HCT116 (cell line): Measurements from ENCODE around the gene UBE2G2. TPM values are rescaled to one million over a fixed set of nuclear protein-coding genes. Genes with fewer than 3 reads are reported as not detected.

Experiments
- ATAC-seq: fragments of 200-7000 bp; cut with Tn5 transposase; 2 replicates; pipeline ENCODE4 v1.9.1; 2020; ENCODE audit warnings: mild to moderate bottlenecking, moderate library complexity
- BruUV-seq: library from RNA; stranded (reverse); fragments of 400-500 nt; replicated peaks from 2 replicates; lab custom pipeline; 2021; lab: Mats Ljungman, UMichigan
- CTCF ChIA-PET: fragments of 300-600 bp; sonication (Branson Sonifier 250); formaldehyde crosslinking; loops from one replicate; lab custom pipeline; 2021; ENCODE audit warnings: antibody characterized with exemption; lab: Charles Lee
- POLR2A ChIA-PET: fragments of 300-600, 350-600 bp; sonication (Branson Sonifier 250); formaldehyde crosslinking; loops from one replicate; lab custom pipeline; 2021; ENCODE audit warnings: antibody characterized with exemption; lab: Charles Lee
- RAD21 ChIA-PET, 2 experiments: fragments of 300-600 bp; sonication (Branson Sonifier 250); formaldehyde crosslinking; loops; one replicate each; lab custom pipeline; 2023; ENCODE audit warnings: low total read pairs in 2 of 2; ENCODE audit not compliant: uncharacterized antibody in 2 of 2, unreplicated experiment in 2 of 2, low non-redundant PET in 1 of 2; lab: Charles Lee
- DNase-seq: peaks from one replicate; pipeline ENCODE4 v3.0.0-alpha.2; 2010; ENCODE audit warnings: low read depth, low spot score
- H2AFZ ChIP-seq: fragments of 200-600 bp; shearing (Covaris generic), sonication (generic); 2 replicates; pipeline ENCODE4 v1.6.1; 2017; ENCODE audit warnings: low read depth, mixed run types, mixed read lengths, antibody characterized with exemption, low read length; ENCODE audit not compliant: poor library complexity, severe bottlenecking
- H3K27ac ChIP-seq: 2 replicates; pipeline ENCODE4 v1.5.1; 2012; ENCODE audit warnings: low read depth, low read length
- H3K27me3 ChIP-seq: fragments of 200-600 bp; sonication (generic); 2 replicates; pipeline ENCODE4 v1.6.1; 2016; ENCODE audit warnings: mixed run types, low read length, mixed read lengths; ENCODE audit not compliant: insufficient read depth
- H3K36me3 ChIP-seq, 2 experiments: fragments of 200-500 bp in 1 of 2; fragments of 200-600 bp in 1 of 2; sonication (Bioruptor generic) in 1 of 2; sonication (generic) in 1 of 2; 2 replicates each; pipeline versions ENCODE4 v1.5.1 to v1.6.1; 2014 to 2016; ENCODE audit warnings: low read length in 2 of 2, inconsistent platforms in 1 of 2, mixed read lengths in 1 of 2, mixed run types in 1 of 2; ENCODE audit not compliant: insufficient read depth in 2 of 2, control insufficient read depth in 1 of 2
- H3K4me1 ChIP-seq, 2 experiments: fragments of 200-600 bp in 1 of 2; sonication (generic) in 1 of 2; 2 replicates each; pipeline versions ENCODE4 v1.5.1 to v1.6.1; 2012 to 2017; ENCODE audit warnings: low read length in 2 of 2, inconsistent platforms in 1 of 2, mild to moderate bottlenecking in 1 of 2, mixed read lengths in 1 of 2, mixed run types in 1 of 2, moderate library complexity in 1 of 2; ENCODE audit not compliant: insufficient read depth in 2 of 2, control insufficient read depth in 1 of 2
- H3K4me2 ChIP-seq: fragments of 200-600 bp; sonication (generic); 2 replicates; pipeline ENCODE4 v1.6.1; 2017; ENCODE audit warnings: mixed run types, low read length, mixed read lengths
- H3K4me3 ChIP-seq, 2 experiments: fragments of 200-600 bp in 1 of 2; sonication (generic) in 1 of 2; replicated peaks in 1 of 2; 2 replicates each; pipeline ENCODE4 v1.5.1; 2011 to 2016; ENCODE audit warnings: low read length in 2 of 2, control low read depth in 1 of 2, low read depth in 1 of 2, mild to moderate bottlenecking in 1 of 2, mixed read lengths in 1 of 2, mixed run types in 1 of 2
- H3K79me2 ChIP-seq: fragments of 200-600 bp; sonication (generic); 2 replicates; pipeline ENCODE4 v1.6.1; 2017; ENCODE audit warnings: mild to moderate bottlenecking, mixed run types, low read length, moderate library complexity, mixed read lengths; ENCODE audit not compliant: insufficient read depth
- H3K9ac ChIP-seq: fragments of 200-600 bp; sonication (generic); 2 replicates; pipeline ENCODE4 v1.6.1; 2016; ENCODE audit warnings: low read length, mixed read lengths
- H3K9me2 ChIP-seq: fragments of 200-600 bp; sonication (generic), shearing (Covaris generic); 2 replicates; pipeline ENCODE4 v1.6.1; 2017; ENCODE audit warnings: mixed run types, mild to moderate bottlenecking, moderate library complexity; ENCODE audit not compliant: insufficient read depth
- H3K9me3 ChIP-seq, 2 experiments: fragments of 200-500 bp in 1 of 2; fragments of 200-600 bp in 1 of 2; sonication (Bioruptor generic) in 1 of 2; sonication (generic) in 1 of 2; 2 replicates each; pipeline ENCODE4 v1.6.1; 2014 to 2017; ENCODE audit warnings: low read length in 2 of 2, mixed read lengths in 2 of 2, inconsistent platforms in 1 of 2, low read depth in 1 of 2, mild to moderate bottlenecking in 1 of 2, mixed run types in 1 of 2, moderate library complexity in 1 of 2; ENCODE audit not compliant: control insufficient read depth in 1 of 2, insufficient read depth in 1 of 2
- H4K20me1 ChIP-seq: fragments of 200-600 bp; sonication (generic), shearing (Covaris generic); 2 replicates; pipeline ENCODE4 v1.6.1; 2017; ENCODE audit warnings: mixed run types, mild to moderate bottlenecking, moderate library complexity; ENCODE audit not compliant: insufficient read depth
- ATF3 ChIP-seq: IDR thresholded peaks from 2 replicates; pipeline ENCODE4 v1.6.1; 2012
- CEBPB ChIP-seq: IDR thresholded peaks from 2 replicates; pipeline ENCODE4 v1.6.1; 2012; ENCODE audit warnings: low read depth
- CTCF ChIP-seq, 3 experiments: fragments of 200-600 bp in 1 of 3; sonication (generic) in 1 of 3; IDR thresholded peaks in 2 of 3; conservative IDR thresholded peaks in 1 of 3; 2 replicates each; pipeline ENCODE4 v1.5.1; 2012 to 2017; ENCODE audit warnings: low read depth in 2 of 3, low read length in 2 of 3, antibody characterized with exemption in 1 of 3, borderline replicate concordance in 1 of 3, control low read depth in 1 of 3, mild to moderate bottlenecking in 1 of 3, mixed read lengths in 1 of 3, mixed run types in 1 of 3, moderate library complexity in 1 of 3; ENCODE audit not compliant: insufficient read depth in 1 of 3
- EGR1 ChIP-seq: IDR thresholded peaks from 2 replicates; pipeline ENCODE4 v1.6.1; 2012; ENCODE audit warnings: low read depth
- EZH2 ChIP-seq: fragments of 200-600 bp; sonication (generic); IDR thresholded peaks from 2 replicates; pipeline ENCODE4 v1.6.1; 2017; ENCODE audit warnings: antibody characterized with exemption, mixed run types
- EZH2phosphoT487 ChIP-seq: fragments of 200-600 bp; IDR thresholded peaks from 2 replicates; pipeline ENCODE4 v1.6.1; 2018; ENCODE audit warnings: antibody characterized with exemption, borderline replicate concordance
- FOSL1 ChIP-seq: IDR thresholded peaks from 2 replicates; pipeline ENCODE4 v1.6.1; 2012; ENCODE audit warnings: low read depth
- JUND ChIP-seq: IDR thresholded peaks from 2 replicates; pipeline ENCODE4 v1.6.1; 2012
- MAX ChIP-seq: IDR thresholded peaks from 2 replicates; pipeline ENCODE4 v1.6.1; 2012
- POLR2A ChIP-seq: IDR thresholded peaks from 2 replicates; pipeline ENCODE4 v1.7.0; 2011; ENCODE audit warnings: borderline replicate concordance; ENCODE audit not compliant: insufficient read depth, insufficient read length; ENCODE audit errors: extremely low read depth
- POLR2AphosphoS5 ChIP-seq: IDR thresholded peaks from 2 replicates; pipeline ENCODE4 v1.6.1; 2011; ENCODE audit warnings: mild to moderate bottlenecking, low read depth, low read length, moderate library complexity
- RAD21 ChIP-seq: IDR thresholded peaks from 2 replicates; pipeline ENCODE4 v1.6.1; 2012; ENCODE audit warnings: low read depth, mild to moderate bottlenecking
- REST ChIP-seq: IDR thresholded peaks from 2 replicates; pipeline ENCODE4 v1.6.1; 2012; ENCODE audit warnings: low read depth
- SIN3A ChIP-seq: IDR thresholded peaks from 2 replicates; pipeline ENCODE4 v1.6.1; 2012; ENCODE audit warnings: low read depth
- SP1 ChIP-seq: IDR thresholded peaks from 2 replicates; pipeline ENCODE4 v1.6.1; 2012; ENCODE audit warnings: low read depth
- SRF ChIP-seq: IDR thresholded peaks from 2 replicates; pipeline ENCODE4 v1.6.1; 2012; ENCODE audit warnings: low read depth
- TCF7L2 ChIP-seq: IDR thresholded peaks from 2 replicates; pipeline ENCODE4 v1.7.0; 2011; ENCODE audit warnings: borderline replicate concordance, inconsistent platforms; ENCODE audit not compliant: insufficient read depth, insufficient read length; ENCODE audit errors: extremely low read depth
- intact Hi-C: fragments of 100-400 bp; cut with micrococcal nuclease; formaldehyde crosslinking; loops from 2 replicates; pipeline ENCODE4 v1.10.0; 2022
- total RNA-seq: library from RNA; stranded (reverse); gene quantifications from one replicate; pipeline ENCODE4 v1.2.1, GENCODE V29; 2021; ENCODE audit not compliant: unreplicated experiment

Gene UBE2G2
- total RNA-seq, 1 experiment from 2014 or later: 86.5 TPM

- Histone ChIP-seq H3K27me3 (no peaks in the 10 kb centered on the region), H3K9ac (no peak overlapping the region), H3K27ac (peak overlapping the region; percentile 28; the same call in 1 of the 2 replicates)
- TF ChIP-seq MAX (no peak), POLR2AphosphoS5 (no peak), REST (no peak), SIN3A (no peak), SRF (no peak), POLR2A (no peak), RAD21 (no peak), EGR1 (no peak), TCF7L2 (no peak), EZH2phosphoT487 (no peak), JUND (no peak), CTCF (IDR thresholded peaks at IDR 0.05 in 2 of 3, conservative IDR thresholded peaks at IDR 0.05 in 1 of 3; ENCODE audit: borderline replicate concordance in 1 of 3, insufficient read depth in 1 of 3, low read depth in 2 of 3, low read length in 2 of 3) (no peak), EZH2 (no peak), ATF3 (no peak), CEBPB (no peak), SP1 (no peak), FOSL1 (no peak)
- TF ChIP-seq, all 23 proteins: peak for 0
- ATAC-seq: no peak
- H3K79me2 ChIP-seq: peaks cover 100% of the 10 kb centered on the region
- H3K9me2 ChIP-seq: no peaks in the 10 kb centered on the region
- H2AFZ ChIP-seq: no peak overlapping the region
- intact Hi-C loops: loop anchor here (5.0 kb wide), 1 partner anchor 88 kb away; no protein-coding TSS in a partner anchor
- H4K20me1 ChIP-seq: peaks cover 11% of the 10 kb centered on the region; the same call in 1 of the 2 replicates
- no peak overlapping the region for H3K4me3 ChIP-seq
- ChIA-PET POLR2A (no interaction called here), CTCF (interaction anchor here (1.1 to 1.6 kb wide), 2 partner anchors 22 to 269 kb away, joined by 3 to 7 read pairs; partner anchors contain the start of gene UBE2G2), RAD21 (no interaction called here)
- H3K4me2 ChIP-seq: peak overlapping the region; percentile 47
- no TSS peak for BruUV-seq
- H3K4me1 ChIP-seq: peaks cover 23 to 27% of the 10 kb centered on the region in 2 experiments
- DNase-seq: no peak
- H3K9me3 ChIP-seq: no peaks in the 10 kb centered on the region
- H3K36me3 ChIP-seq: peaks cover 25 to 29% of the 10 kb centered on the region in 2 experiments
Observed at GRCh38 chr21:44778983-44779382, 22.6 kb downstream of the UBE2G2 start.
